Activated T-helper 1 cell treated with anti-CD3 and anti-CD28 coated beads, Interleukin-12 subunit alpha, Interleukin-12 subunit beta, Interleukin-2, Interleukin-4 antibody, amounts not matched to agents 30 ng/mL and 10 ng/mL and 1 ng/mL, durations not matched to agents 14 hours and 24 hours and 36 hours (primary cell): ENCODE measurements around the gene WNK1. TPM values are rescaled to one million over a fixed set of nuclear protein-coding genes. Genes with fewer than 3 reads are reported as not detected.
A peak's percentile ranks its signal among the peaks of the same experiment; 100 is the strongest.

Experiments used
- DNase-seq: peaks from one replicate; pipeline ENCODE4 v3.0.0; 2021; ENCODE audit warnings: low spot score
- H3K27ac Mint-ChIP-seq: one replicate; pipeline ENCODE4 v1.8.0; 2021; ENCODE audit warnings: mild to moderate bottlenecking, mixed read lengths
- H3K27me3 Mint-ChIP-seq: one replicate; pipeline ENCODE4 v1.8.0; 2022; ENCODE audit warnings: mild to moderate bottlenecking, moderate library complexity, mixed read lengths; ENCODE audit not compliant: insufficient read depth
- H3K36me3 Mint-ChIP-seq: one replicate; pipeline ENCODE4 v1.8.0; 2021; ENCODE audit warnings: low read depth, mixed read lengths
- H3K4me1 Mint-ChIP-seq: one replicate; pipeline ENCODE4 v1.8.0; 2021; ENCODE audit warnings: low read depth, mixed read lengths
- H3K4me3 Mint-ChIP-seq: one replicate; pipeline ENCODE4 v1.8.0; 2021; ENCODE audit warnings: mild to moderate bottlenecking, moderate library complexity, mixed read lengths
- H3K9me3 Mint-ChIP-seq: one replicate; pipeline ENCODE4 v1.8.0; 2021; ENCODE audit warnings: mixed read lengths
- intact Hi-C: fragments of 100-400 bp; cut with micrococcal nuclease; formaldehyde crosslinking; loops from one replicate; pipeline ENCODE4 v1.15.1; 2024
- total RNA-seq: library from RNA; stranded (reverse); gene quantifications from 2 replicates; pipeline ENCODE4 v1.2.3, GENCODE V29; 2022

Gene WNK1
- total RNA-seq, 1 donor from 2014 or later: 178 TPM

GRCh38 chr12:949453-950191 lies 197.2 kb downstream of the WNK1 start, which contains the start of gene RAD52:
Gene RAD52 (minus strand): TSS chr12:949694. CDS start chr12:933058, 16,636 bp downstream.
- H3K4me3 Mint-ChIP-seq: peak within 1 kb of the TSS; percentile 95

GRCh38 chr12:951176-951575 lies 198.8 kb downstream of the WNK1 start:
- Mint-ChIP-seq H3K9me3 (no peaks in the 10 kb centered on the region), H3K4me1 (peaks cover 18% of the 10 kb centered on the region), H3K4me3 (no peak overlapping the region), H3K27me3 (peaks cover 9% of the 10 kb centered on the region), H3K36me3 (peaks cover 2% of the 10 kb centered on the region), H3K27ac (no peak overlapping the region)
- intact Hi-C loops: loop anchor here (5.0 kb wide), 1 partner anchor 79 kb away; no protein-coding TSS in a partner anchor
- no peak for DNase-seq

More at GRCh38 chr12:949453-950191, 197.2 kb downstream of the WNK1 start, which contains the start of gene RAD52:
- H3K4me1 Mint-ChIP-seq: peaks cover 26% of the 10 kb centered on the region
- intact Hi-C loops: loop anchor here (1.0 to 10.0 kb wide), 16 partner anchors 42 to 1055 kb away; partner anchors contain the start of genes ADIPOR2, B4GALNT3, CCDC77 and DCP1B
- DNase-seq: peak; percentile 94
- H3K27me3 Mint-ChIP-seq: peaks cover 6% of the 10 kb centered on the region
- no peaks in the 10 kb centered on the region for H3K9me3 Mint-ChIP-seq
- peak within 1 kb of the TSS; percentile 92 for H3K27ac Mint-ChIP-seq
- H3K36me3 Mint-ChIP-seq: peaks cover 6% of the 10 kb centered on the region

- H3K9me3 Mint-ChIP-seq: no peaks in the 10 kb centered on the region
- H3K27me3 Mint-ChIP-seq: peaks cover 9% of the 10 kb centered on the region
- H3K36me3 Mint-ChIP-seq: no peaks in the 10 kb centered on the region
- no peak overlapping the region for H3K27ac Mint-ChIP-seq
- H3K4me3 Mint-ChIP-seq: no peak overlapping the region
- no peak for DNase-seq
- H3K4me1 Mint-ChIP-seq: no peaks in the 10 kb centered on the region
- intact Hi-C loops: loop anchor here (5.0 kb wide), 1 partner anchor 81 kb away; no protein-coding TSS in a partner anchor
Measured at GRCh38 chr12:953776-954175, 201.4 kb downstream of the WNK1 start.

- no peaks in the 10 kb centered on the region for H3K4me1 Mint-ChIP-seq
- no peaks in the 10 kb centered on the region for H3K36me3 Mint-ChIP-seq
- H3K9me3 Mint-ChIP-seq: no peaks in the 10 kb centered on the region
- intact Hi-C loops: loop anchor here (5.0 kb wide), 1 partner anchor 82 kb away; no protein-coding TSS in a partner anchor
- no peak overlapping the region for H3K4me3 Mint-ChIP-seq
- no peak for DNase-seq
- peaks cover 9% of the 10 kb centered on the region for H3K27me3 Mint-ChIP-seq
- no peak overlapping the region for H3K27ac Mint-ChIP-seq
Measured at GRCh38 chr12:954741-955140, 202.4 kb downstream of the WNK1 start.

GRCh38 chr12:955939-956338 lies 203.6 kb downstream of the WNK1 start:
- intact Hi-C loops: no loop called here
- Mint-ChIP-seq H3K27me3 (peaks cover 9% of the 10 kb centered on the region), H3K4me3 (no peak overlapping the region), H3K36me3 (no peaks in the 10 kb centered on the region), H3K27ac (no peak overlapping the region), H3K4me1 (no peaks in the 10 kb centered on the region), H3K9me3 (no peaks in the 10 kb centered on the region)
- no peak for DNase-seq

GRCh38 chr12:958588-959123 lies 206.3 kb downstream of the WNK1 start:
- Mint-ChIP-seq H3K4me3 (no peak overlapping the region), H3K36me3 (no peaks in the 10 kb centered on the region), H3K27me3 (peaks cover 3% of the 10 kb centered on the region), H3K27ac (no peak overlapping the region), H3K4me1 (no peaks in the 10 kb centered on the region), H3K9me3 (no peaks in the 10 kb centered on the region)
- intact Hi-C loops: no loop called here
- DNase-seq: no peak

Other genes with a start within 250 kb of the WNK1 start
- 4.8 and 6.8 TPM in 2 replicates for gene NINJ2, start 89.1 kb upstream of the WNK1 start, total RNA-seq
- gene RAD52, start 197.1 kb downstream of the WNK1 start, total RNA-seq: 15.4 and 17.4 TPM in 2 replicates
- 33.6 and 34.3 TPM in 2 replicates for gene ERC1, start 238.6 kb downstream of the WNK1 start, total RNA-seq